Stimulated activated CD4-positive, alpha-beta T cell treated with anti-CD3 and anti-CD28 coated beads, Interleukin-15, amount 100 ng/mL, for 48 hours (primary cell): Measurements from ENCODE around the gene RBM38.
A peak's percentile ranks its signal among the peaks of the same experiment; 100 is the strongest.

Experiments used
- DNase-seq, 2 donors: peaks; one replicate each; pipeline ENCODE4 v3.0.0-alpha.2; 2020; ENCODE audit warnings: low read depth in 2 of 2

The RBM38 gene

GRCh38 chr20:57391439-57392301, 474 bp downstream of the RBM38 start:
- no peak for DNase-seq

- DNase-seq = peak; percentile 52 to 64
Observed at GRCh38 chr20:57392512-57393271, 1.5 kb downstream of the RBM38 start.

GRCh38 chr20:57393321-57394120, 2.3 kb downstream of the RBM38 start:
- no peak for DNase-seq

- DNase-seq = no peak
Observed at GRCh38 chr20:57394121-57395082, 3.2 kb downstream of the RBM38 start.

- DNase-seq = no peak
Observed at GRCh38 chr20:57395111-57395966, 4.1 kb downstream of the RBM38 start.

GRCh38 chr20:57396212-57396983, 5.2 kb downstream of the RBM38 start:
- no peak for DNase-seq

- peak in 1 of 2 donors; percentile 34 for DNase-seq
Observed at GRCh38 chr20:57396984-57397692, 5.9 kb downstream of the RBM38 start.

- DNase-seq = no peak
Observed at GRCh38 chr20:57397693-57398108, 6.5 kb downstream of the RBM38 start.

- DNase-seq = peak; percentile 76
Observed at GRCh38 chr20:57398231-57398821, 7.1 kb downstream of the RBM38 start.

GRCh38 chr20:57398901-57399535, 7.8 kb downstream of the RBM38 start:
- no peak for DNase-seq

GRCh38 chr20:57399587-57400155, 8.5 kb downstream of the RBM38 start:
- DNase-seq = peak in 1 of 2 donors; percentile 34

- no peak for DNase-seq
Observed at GRCh38 chr20:57400231-57400701, 9.1 kb downstream of the RBM38 start.

GRCh38 chr20:57400821-57401564, 9.8 kb downstream of the RBM38 start:
- no peak for DNase-seq

GRCh38 chr20:57401565-57401918, 10.3 kb downstream of the RBM38 start:
- no peak for DNase-seq

GRCh38 chr20:57402206-57403125, 11.3 kb downstream of the RBM38 start:
- no peak for DNase-seq
